HuH-7 (cell line): ENCODE data around the gene WAS.

ENCODE experiments used
- DNase-seq: peaks from one replicate; pipeline ENCODE4 v3.0.0; 2011; ENCODE audit warnings: low spot score

The WAS gene

GRCh38 chrX:48711929-48712505 is 28.4 kb downstream of the WAS start:
- no peak for DNase-seq

- DNase-seq = no peak
Observed at GRCh38 chrX:48713847-48714246, 30.2 kb downstream of the WAS start.

GRCh38 chrX:48714573-48714972 is 31.0 kb downstream of the WAS start:
- DNase-seq = no peak

DNA sequence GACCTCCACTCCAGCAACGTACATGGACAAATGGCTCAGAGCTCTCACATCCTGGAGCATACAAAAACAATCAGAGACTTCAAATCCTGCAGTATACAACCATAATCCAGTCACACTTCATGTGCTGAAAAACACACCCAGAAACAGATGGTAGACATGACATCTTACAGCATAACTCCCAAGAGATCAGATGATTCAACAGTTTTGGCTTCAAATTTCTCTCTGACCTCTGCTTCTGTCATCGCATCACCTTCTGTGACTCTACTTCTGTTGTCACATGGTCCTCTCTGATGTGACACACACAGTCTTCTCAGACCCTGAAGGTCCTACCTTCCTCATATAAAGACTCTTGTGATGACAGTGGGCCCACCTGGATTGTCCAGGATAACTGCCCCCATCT is 31.5 kb downstream of the WAS start:
- DNase-seq = no peak

- DNase-seq = no peak
Observed at GRCh38 chrX:48715876-48716502, 32.4 kb downstream of the WAS start.

DNA sequence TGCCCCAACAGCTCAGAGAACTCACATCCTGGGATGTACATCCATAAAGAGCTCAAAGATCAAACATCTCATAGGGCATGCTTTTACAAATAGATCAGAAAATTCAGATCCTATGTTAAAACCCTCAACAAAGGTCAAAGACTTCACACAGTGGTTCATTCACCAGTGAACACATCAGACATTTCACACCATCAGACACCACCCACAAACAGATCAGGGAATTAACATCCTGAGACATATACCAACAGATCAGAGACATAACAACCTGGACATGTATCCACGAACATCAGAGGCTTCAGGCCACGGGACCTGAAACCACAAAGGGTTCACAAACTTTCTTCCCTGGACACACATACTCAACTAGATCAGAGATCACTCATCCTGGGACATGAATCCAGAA is 36.4 kb downstream of the WAS start:
- no peak for DNase-seq

DNA sequence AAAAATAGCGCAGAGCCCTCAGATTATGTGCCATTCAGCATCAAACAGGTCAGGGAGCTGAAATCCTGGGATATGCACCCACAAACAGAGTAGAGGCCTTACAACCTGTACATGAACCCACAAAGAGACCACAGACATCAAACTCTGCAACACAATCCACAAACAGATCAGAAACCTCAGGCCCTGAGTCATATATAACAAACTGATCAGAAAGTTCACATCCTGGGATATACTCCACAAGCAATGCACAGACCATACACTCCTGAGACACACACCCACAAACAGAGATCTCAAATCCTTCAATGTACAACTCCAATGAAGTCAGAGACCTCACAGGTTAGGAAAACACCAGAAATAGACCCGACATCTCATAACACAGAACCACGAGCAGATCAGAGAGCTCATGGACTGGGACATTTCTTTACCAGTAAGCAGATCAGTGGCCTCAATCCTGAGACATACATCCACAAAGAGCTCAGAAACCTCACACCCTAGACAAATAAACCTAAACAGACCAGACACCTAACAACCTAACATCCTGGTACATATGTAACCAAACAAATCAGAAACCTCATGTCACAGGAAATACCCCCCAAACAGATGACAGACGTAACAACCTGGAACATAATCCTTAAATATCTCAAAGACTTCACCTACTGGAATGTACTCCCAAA is 37.1 kb downstream of the WAS start:
- DNase-seq = no peak

GRCh38 chrX:48721916-48722315 is 38.3 kb downstream of the WAS start:
- no peak for DNase-seq

- no peak for DNase-seq
Observed at GRCh38 chrX:48726596-48726995, 43.0 kb downstream of the WAS start.

DNA sequence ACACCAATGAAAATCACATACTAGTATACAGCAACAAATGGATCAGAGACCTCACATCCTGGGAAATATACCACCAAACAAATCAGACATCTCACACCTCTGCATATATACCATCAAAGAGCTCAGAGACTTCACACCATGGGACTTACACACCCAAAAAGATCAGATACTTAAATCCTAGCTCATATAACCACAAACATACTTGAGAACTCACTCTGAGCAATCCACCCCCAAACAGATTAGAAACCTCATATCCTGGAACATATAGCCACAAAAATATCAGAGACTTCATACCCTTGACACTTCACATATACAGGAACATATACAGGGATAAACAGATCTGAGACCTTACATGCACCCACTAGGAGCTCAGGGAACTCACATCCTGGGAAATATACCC is 45.1 kb downstream of the WAS start:
- DNase-seq = no peak

- no peak for DNase-seq
Observed at GRCh38 chrX:48736303-48736702, 52.7 kb downstream of the WAS start.

GRCh38 chrX:48736878-48737212 is 53.2 kb downstream of the WAS start:
- DNase-seq = no peak

DNA sequence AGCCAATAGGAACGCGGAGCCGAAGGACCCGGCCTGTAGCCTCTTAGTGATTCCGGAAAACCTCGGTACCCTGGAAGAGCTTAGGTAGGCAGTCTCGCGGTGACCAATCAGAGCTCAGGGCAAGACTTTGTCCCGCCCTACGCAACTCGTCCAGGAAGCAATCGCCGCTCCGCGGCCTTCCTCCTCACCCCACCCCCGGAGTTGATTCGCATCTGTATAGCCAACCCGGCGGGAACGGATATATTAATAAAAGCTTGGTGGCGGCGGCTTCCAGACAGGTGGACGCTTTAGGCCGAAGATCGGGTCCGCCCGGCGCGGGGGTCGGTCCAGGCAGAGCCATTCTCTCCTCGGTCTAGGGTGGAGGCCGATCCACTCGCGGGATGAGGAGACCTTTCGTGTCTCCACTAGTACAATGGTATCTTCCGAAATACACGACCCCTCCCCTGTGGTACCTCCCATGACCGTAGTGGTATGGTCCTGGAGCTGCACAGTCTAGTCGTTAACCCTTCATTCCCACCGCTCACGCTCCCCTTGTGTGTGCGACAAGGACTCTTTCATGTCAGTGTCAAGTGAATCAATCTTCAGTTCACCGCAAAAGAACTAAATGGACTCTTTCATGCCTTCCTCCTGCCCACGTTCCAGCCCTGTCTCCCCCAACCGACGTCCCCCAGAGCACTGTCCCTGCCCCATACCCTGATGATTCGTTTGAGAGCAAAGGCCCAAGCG is 53.8 kb downstream of the WAS start:
- DNase-seq = peak; percentile 93

DNA sequence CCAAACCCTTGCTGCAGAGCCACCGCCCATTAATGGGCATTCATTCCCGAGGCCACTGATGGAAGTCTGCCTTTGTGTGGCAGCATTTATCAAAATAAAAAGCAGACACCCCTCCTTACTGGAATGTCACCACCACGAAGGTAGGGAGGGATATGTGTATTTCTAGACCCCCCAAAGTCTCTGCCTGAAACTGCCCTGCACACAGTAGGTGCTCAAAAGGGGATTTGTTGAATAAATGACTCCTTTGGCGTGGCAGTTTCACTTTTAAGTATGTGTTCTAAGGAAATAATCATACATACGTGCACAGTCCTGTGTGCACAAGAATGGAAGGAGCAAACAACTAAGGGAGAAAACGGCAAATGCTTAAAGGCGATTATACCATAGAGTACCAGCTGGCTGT is 54.3 kb downstream of the WAS start:
- DNase-seq = no peak
